HL-60/S4 (cell line): ENCODE results near the gene RNASE7.

Experiments used
- in situ Hi-C: fragments of 300-500 bp; cut with MboI; formaldehyde crosslinking; loops from 2 replicates; pipeline ENCODE4 v1.14.3; 2022; ENCODE audit warnings: low sequenced_read_pairs

Gene RNASE7

DNA sequence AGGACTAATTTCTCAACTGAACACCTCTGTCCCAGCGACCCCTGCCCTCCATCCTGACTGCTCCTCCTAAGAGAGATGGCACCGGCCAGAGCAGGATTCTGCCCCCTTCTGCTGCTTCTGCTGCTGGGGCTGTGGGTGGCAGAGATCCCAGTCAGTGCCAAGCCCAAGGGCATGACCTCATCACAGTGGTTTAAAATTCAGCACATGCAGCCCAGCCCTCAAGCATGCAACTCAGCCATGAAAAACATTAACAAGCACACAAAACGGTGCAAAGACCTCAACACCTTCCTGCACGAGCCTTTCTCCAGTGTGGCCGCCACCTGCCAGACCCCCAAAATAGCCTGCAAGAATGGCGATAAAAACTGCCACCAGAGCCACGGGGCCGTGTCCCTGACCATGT, 756 bp downstream of the RNASE7 start:
- in situ Hi-C loops, result no loop called here

DNA sequence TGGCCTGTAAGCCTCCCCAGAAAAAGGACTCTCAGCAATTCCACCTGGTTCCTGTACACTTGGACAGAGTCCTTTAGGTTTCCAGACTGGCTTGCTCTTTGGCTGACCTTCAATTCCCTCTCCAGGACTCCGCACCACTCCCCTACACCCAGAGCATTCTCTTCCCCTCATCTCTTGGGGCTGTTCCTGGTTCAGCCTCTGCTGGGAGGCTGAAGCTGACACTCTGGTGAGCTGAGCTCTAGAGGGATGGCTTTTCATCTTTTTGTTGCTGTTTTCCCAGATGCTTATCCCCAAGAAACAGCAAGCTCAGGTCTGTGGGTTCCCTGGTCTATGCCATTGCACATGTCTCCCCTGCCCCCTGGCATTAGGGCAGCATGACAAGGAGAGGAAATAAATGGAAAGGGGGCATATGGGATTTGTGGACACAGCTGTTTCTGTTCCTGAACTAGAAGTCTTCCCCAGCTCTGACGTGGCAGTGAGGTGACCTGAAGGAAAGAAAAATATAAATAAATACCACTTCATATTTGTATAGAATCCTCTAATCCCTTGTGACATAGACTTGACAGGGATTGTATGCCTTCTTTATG, 1.3 kb downstream of the RNASE7 start:
- in situ Hi-C loops, result no loop called here

DNA sequence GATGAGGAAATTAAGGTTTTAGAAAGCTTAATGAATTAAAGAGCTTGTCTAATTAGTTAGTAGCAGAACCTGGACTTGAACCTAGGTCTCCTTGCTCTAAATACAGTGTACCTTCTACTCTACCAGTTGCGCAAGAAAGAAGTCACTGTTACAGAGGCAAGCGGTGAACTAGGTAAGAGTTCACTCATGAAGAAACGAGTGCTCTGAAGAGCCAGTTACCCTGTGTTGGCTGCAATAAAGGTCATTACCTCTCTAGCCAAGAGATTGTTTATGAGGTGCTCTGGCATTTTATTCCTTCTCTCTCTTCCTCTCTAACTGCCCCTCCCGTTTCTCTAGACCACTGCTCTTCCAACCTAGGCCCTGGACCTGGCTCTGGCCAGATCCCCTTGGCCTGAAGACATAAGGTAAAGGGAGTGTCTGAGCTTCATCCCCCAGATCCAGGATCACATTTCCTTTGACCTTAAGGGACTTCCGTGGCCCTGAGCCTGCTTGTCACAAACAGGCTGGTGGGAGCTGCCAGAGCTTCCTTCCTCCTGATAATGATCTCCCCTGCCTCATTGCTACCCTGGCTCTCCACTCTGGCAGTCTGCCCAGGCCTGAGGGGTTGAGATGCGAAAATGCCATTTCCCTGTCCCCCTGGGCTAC, 1.9 kb downstream of the RNASE7 start:
- in situ Hi-C loops, result no loop called here

GRCh38 chr14:21047378-21047781, 5.2 kb downstream of the RNASE7 start:
- in situ Hi-C loops, result no loop called here

DNA sequence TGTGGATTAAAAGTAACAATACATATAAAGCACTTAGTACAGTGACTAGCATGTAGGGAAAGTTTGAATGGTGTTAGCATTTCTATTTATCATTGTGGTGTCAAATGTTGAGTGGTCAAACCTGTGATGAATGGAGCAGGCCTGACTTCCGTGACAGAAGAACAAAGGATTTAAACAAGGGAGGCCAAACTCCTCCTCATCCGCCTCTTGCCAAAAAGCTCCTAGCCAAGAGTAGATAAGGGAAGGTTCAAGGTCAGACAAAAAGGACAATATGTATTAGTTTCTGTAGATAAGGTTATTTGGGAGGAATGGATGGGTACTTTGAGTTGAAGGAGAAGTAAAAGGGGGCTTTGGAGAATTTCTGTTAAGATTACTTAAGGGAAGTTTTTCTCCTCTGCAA, 6.5 kb downstream of the RNASE7 start:
- in situ Hi-C loops, result no loop called here

- in situ Hi-C loops, result no loop called here
These were observed 7.1 kb downstream of the RNASE7 start for GRCh38 chr14:21049271-21049673.

DNA sequence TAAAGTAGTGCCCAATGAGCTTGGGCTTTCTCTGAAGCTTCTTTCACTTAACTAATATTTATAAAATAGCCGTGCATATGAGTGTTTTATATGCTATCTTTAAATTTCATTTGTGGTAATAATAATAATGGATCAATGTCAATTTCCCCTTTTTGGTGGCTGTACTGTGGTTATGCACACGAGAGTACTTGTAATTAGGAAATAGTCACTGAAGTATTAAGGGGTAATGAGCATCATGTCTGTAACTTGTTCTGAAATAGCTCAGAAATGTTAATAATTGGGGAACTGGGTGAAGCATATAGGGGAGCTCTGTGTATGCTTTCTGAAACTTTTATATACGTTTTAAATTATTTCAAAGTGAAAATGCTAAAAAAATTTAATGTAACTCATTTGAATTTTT, 8.4 kb downstream of the RNASE7 start:
- in situ Hi-C loops, result no loop called here

DNA sequence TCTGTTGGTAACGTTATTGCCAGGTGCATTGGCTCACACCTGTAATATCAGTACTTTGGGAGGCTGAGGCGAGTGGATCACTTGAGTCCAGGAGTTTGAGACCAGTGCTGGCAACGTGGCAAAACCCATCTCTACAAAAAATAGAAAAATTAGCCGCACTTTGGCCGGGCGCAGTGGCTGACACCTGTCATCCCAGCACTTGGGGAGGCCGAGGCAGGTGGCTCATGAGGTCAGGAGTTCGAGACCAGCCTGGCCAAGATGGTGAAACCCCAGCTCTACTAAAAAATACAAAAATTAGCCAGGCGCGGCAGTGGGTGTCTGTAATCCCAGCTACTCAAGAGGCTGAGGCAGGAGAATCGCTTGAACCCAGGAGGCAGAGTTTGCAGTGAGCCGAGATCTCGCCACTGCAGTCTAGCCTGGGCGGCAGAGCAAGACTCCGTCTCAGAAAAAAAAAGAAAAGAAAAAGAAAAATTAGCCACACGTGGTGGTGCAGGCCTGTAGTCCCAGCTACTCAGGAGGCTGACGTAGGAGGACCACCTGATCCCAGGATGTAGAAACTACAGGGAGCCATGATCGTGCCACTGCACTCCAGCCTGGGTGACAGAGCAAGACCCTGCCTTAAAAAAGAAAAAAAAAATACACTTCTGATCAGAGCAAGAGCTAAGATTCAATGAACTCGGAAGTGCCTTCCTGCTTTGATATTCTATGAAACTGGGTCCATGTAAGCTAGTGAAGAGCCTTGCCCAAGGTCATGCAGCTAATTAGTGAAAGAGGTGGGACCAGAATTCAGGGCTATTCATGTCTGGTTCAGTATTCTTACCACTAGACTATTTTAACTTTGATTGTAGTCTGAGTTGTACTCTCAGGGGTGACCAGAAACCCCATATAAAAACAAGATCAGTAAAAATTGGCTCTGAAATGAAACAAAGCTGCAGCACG, 11.3 kb downstream of the RNASE7 start:
- in situ Hi-C loops, result no loop called here

DNA sequence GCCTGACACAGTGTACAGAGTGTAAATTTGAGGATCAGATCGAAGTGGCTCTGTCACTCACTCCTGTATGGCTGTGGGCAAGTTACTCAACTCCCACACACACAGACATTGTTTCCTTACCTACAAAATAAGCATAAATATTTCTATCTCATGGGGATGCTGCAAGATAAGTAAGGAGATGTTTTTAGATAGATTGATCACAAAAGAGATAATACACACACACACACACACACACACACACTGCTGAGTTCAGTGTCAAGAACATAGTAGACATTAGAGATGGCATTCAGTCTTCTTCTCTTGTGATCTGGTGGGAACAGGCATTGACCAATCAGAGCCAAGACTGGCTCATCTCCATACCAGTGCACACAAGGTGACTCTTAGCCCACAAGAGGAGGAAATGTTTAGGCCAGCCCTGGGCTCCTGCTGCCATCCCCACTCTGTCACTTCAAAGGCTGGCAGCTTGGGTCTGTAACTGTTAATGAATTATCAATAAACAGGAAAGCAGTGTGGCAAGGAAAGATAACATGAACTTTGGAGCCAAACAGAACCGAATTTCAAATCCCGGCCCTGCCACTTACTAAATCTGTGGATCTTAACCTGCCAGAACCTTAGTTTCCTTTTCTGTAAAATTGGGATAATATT, 12.1 kb downstream of the RNASE7 start:
- in situ Hi-C loops, result no loop called here

DNA sequence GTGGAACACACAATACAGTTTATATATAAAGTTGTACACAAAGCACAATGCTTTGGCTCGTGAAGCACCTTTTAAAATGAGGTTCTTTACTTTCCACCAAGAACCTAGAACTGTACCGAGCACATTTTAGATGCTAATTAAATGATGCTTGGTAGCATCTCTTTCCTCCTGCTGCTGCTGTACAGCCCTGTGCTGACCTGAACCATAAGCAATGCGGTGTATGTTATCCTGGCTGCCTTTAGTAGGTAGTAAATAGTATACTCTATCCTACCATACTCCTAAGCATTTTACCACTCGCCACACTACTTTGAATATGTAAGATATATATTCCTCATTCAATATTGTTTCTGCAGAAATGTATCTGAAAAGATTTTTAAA, 12.6 kb downstream of the RNASE7 start:
- in situ Hi-C loops, result no loop called here

- in situ Hi-C loops, result no loop called here
These were observed 13.4 kb downstream of the RNASE7 start for GRCh38 chr14:21055432-21056117.

DNA sequence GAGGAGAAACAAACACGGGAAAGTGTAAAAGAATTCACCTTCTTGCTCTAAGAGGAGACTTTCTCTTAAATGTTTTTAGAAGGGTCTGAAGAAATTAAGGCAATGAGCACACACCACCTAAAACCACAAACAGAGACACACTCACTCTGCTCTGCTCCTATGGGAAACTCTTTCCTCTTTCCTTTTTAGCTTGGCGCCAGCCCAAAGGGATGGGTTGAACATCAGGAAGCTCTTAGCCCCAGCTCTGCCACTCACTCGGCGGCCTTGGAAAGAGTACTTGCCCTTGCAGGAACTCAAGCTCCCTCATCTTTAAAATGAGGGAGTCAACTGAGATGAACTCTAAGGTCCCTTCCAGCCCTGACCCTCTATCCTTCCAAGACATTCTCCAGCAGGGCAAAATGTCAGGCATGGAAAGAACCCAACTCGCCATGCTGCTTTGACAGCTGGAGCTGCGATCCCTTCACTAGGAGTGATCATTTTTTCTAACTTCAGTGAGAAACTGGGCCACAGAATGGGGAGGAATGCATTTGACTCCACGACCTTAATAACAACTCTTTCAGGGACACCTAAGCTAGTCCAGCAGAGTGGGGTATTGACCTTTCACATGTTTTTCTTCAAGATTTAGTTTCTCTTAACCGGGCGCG, 14.5 kb downstream of the RNASE7 start:
- in situ Hi-C loops, result no loop called here

- in situ Hi-C loops, result no loop called here
These were observed 15.9 kb downstream of the RNASE7 start, which contains the start of gene RNASE8 for GRCh38 chr14:21057803-21058675. Gene RNASE8, plus strand, starts transcription at chr14:21057822. Its CDS starts 71 bp downstream, at chr14:21057893.

DNA sequence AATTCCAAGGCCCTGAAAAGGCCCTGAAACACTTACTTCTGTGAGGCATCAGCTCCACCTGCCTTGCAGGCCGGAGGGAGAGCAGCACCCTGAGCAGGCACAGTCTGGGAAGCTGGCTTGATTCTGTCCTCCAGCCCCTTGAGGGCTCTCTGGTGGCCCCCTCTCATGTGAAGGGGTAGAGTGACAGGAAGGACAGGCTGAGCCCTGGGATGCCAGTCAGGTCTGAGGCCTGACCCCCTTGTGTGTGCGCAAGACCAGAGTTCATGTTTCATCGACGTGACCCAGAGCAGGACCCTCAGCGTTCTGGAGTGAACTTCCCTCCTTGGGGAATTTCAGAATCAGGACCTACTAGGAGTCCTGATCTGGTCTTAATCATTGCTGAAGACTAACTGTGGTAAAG, 16.7 kb downstream of the RNASE7 start:
- in situ Hi-C loops, result no loop called here

GRCh38 chr14:21059842-21060613, 17.9 kb downstream of the RNASE7 start:
- in situ Hi-C loops, result no loop called here

DNA sequence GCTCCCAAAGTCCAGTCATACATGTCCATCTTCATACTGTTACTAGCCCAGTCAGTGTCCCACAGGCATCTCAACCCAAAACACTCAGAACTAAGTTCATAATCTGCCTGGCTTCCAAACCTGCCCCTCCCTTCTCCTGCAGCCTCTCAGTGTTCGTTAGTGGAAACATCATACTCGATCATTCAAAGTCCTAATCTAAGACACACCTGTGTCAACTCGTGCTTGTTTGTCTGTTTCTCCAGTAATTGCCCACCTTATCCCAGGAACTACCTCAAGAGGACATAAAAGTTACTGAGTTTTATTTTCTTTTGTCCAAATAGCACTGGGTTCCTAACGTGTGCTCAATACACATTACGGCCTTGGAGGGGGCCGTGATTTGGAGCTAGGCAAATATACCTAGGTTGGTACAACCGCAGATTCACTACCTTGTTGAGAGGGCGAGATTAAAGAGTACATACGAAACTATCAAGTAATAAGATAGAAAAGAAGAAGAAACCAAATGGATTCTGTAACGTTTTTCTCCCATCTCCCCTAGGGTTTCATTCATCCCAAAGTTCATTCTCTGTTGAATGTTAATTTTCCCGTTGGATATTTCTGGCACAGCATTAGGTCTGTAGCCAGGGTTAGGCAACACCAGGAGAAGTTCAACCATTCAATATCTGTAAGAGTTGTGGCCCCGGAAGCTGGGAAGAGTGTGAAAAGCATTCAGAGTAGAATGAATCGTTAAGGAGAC, 18.6 kb downstream of the RNASE7 start:
- in situ Hi-C loops, result no loop called here

DNA sequence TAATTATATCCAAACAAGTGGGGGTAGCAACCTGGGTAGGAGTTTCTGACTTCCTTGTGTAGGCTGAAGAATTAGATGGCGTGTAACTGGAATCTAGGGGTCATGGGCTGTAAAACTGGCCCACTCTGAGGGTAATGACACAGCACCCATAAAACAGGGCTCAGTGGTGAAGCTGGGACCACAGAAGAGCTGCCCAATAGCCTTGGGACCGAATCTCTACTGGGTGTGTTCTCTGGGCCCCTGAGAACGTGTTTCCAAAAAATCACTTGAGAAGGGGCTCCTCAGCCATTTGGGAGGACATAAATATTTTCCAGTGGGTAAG, 19.1 kb downstream of the RNASE7 start:
- in situ Hi-C loops, result no loop called here

- in situ Hi-C loops, result no loop called here
These were observed 21.3 kb downstream of the RNASE7 start for GRCh38 chr14:21063479-21063878.
